PFSK-1 (cell line): ENCODE results near the gene DNAJA3.

Experiments
- POLR2AphosphoS5 ChIP-seq: IDR thresholded peaks from 2 replicates; pipeline ENCODE4 v1.6.1; 2012; ENCODE audit warnings: low read depth, mild to moderate bottlenecking, control low read depth, low read length, moderate library complexity
- TAF1 ChIP-seq: IDR thresholded peaks from 2 replicates; pipeline ENCODE4 v1.6.1; 2012; ENCODE audit warnings: low read length, control low read depth, borderline replicate concordance; ENCODE audit not compliant: insufficient read depth
- TF ChIP-seq, protein P1 (sequence below), 2 experiments: IDR thresholded peaks; 2 replicates each; pipeline versions ENCODE4 v1.6.1 to v1.8.0; 2011 to 2012; ENCODE audit warnings: low read depth in 2 of 2, low read length in 2 of 2, control low read depth in 1 of 2, inconsistent platforms in 1 of 2, mild to moderate bottlenecking in 1 of 2, moderate library complexity in 1 of 2; ENCODE audit not compliant: insufficient read depth in 1 of 2

DNA sequence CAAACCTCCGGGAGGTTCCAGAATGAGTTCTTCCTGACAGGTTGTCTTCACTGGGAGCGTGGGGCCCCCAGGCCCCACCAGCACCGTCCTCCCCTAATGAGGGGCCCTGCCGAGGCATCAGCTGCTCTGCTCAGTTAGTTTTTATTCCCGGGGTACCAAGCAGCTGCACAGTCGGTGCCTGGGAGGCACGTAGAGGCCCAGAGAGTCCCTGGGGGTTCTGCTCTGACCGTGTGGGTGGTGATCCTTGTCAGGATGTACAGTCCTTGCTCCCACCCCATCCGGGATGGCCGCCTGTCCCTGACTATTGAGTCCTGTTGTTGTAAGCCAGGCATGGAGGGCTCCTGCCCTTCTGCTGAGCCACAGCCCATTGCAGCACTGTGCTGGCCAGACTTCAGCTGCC, 30.3 kb downstream of the DNAJA3 start:
- TF ChIP-seq POLR2AphosphoS5 (no peak), TAF1 (no peak)
- TF ChIP-seq, protein P1, sequence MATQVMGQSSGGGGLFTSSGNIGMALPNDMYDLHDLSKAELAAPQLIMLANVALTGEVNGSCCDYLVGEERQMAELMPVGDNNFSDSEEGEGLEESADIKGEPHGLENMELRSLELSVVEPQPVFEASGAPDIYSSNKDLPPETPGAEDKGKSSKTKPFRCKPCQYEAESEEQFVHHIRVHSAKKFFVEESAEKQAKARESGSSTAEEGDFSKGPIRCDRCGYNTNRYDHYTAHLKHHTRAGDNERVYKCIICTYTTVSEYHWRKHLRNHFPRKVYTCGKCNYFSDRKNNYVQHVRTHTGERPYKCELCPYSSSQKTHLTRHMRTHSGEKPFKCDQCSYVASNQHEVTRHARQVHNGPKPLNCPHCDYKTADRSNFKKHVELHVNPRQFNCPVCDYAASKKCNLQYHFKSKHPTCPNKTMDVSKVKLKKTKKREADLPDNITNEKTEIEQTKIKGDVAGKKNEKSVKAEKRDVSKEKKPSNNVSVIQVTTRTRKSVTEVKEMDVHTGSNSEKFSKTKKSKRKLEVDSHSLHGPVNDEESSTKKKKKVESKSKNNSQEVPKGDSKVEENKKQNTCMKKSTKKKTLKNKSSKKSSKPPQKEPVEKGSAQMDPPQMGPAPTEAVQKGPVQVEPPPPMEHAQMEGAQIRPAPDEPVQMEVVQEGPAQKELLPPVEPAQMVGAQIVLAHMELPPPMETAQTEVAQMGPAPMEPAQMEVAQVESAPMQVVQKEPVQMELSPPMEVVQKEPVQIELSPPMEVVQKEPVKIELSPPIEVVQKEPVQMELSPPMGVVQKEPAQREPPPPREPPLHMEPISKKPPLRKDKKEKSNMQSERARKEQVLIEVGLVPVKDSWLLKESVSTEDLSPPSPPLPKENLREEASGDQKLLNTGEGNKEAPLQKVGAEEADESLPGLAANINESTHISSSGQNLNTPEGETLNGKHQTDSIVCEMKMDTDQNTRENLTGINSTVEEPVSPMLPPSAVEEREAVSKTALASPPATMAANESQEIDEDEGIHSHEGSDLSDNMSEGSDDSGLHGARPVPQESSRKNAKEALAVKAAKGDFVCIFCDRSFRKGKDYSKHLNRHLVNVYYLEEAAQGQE (IDR thresholded peaks at IDR 0.05; ENCODE audit: insufficient read depth in 1 of 2, low read depth in 2 of 2, low read length in 2 of 2): no peak
